Measurements from ENCODE around the gene TSPAN9.

Gene TSPAN9

GRCh38 chr12:3078086-3078820 lies 1.1 kb downstream of the TSPAN9 start:
- DNase-seq: no peak

- no peak for DNase-seq
Measured at GRCh38 chr12:3081091-3081490, 3.9 kb downstream of the TSPAN9 start.

- DNase-seq: no peak
Measured at GRCh38 chr12:3081886-3082285, 4.7 kb downstream of the TSPAN9 start.

GRCh38 chr12:3083241-3083920 lies 6.2 kb downstream of the TSPAN9 start:
- no peak for DNase-seq

- no peak for DNase-seq
Measured at GRCh38 chr12:3083921-3084347, 6.8 kb downstream of the TSPAN9 start.

- DNase-seq: no peak
Measured at GRCh38 chr12:3084742-3085141, 7.6 kb downstream of the TSPAN9 start.

GRCh38 chr12:3085341-3086139 lies 8.4 kb downstream of the TSPAN9 start:
- no peak for DNase-seq

- DNase-seq: no peak
Measured at GRCh38 chr12:3086211-3086610, 9.0 kb downstream of the TSPAN9 start.

- DNase-seq: no peak
Measured at GRCh38 chr12:3086729-3087323, 9.6 kb downstream of the TSPAN9 start.

- no peak for DNase-seq
Measured at GRCh38 chr12:3087758-3088650, 10.8 kb downstream of the TSPAN9 start.

GRCh38 chr12:3089588-3089987 lies 12.4 kb downstream of the TSPAN9 start:
- no peak for DNase-seq

GRCh38 chr12:3090240-3091037 lies 13.3 kb downstream of the TSPAN9 start:
- DNase-seq: no peak

GRCh38 chr12:3091038-3091319 lies 13.8 kb downstream of the TSPAN9 start:
- no peak for DNase-seq

GRCh38 chr12:3091382-3092241 lies 14.4 kb downstream of the TSPAN9 start:
- no peak for DNase-seq

GRCh38 chr12:3092764-3093163 lies 15.6 kb downstream of the TSPAN9 start:
- no peak for DNase-seq

GRCh38 chr12:3097186-3097804 lies 20.1 kb downstream of the TSPAN9 start:
- DNase-seq: no peak

- DNase-seq: no peak
Measured at GRCh38 chr12:3097836-3098235, 20.7 kb downstream of the TSPAN9 start.

- no peak for DNase-seq
Measured at GRCh38 chr12:3098436-3098835, 21.3 kb downstream of the TSPAN9 start.

- DNase-seq: no peak
Measured at GRCh38 chr12:3099146-3099545, 22.0 kb downstream of the TSPAN9 start.

All from activated CD4-positive, alpha-beta T cell treated with anti-CD3 and anti-CD28 coated beads, Interleukin-10, Interleukin-2, amounts not matched to agents 100 ng/mL and 50 ng/mL, durations not matched to agents 16 hours and 8 hours (primary cell).